Measurements from ENCODE around the gene ANKLE2. TPM values are rescaled to one million over a fixed set of nuclear protein-coding genes. Genes with fewer than 3 reads are reported as not detected.

ANKLE2 gene
- polyA plus RNA-seq, 1 of the 3 experiments (the other 2 are of a cell fraction): 55.1 TPM

- H3K27me3 ChIP-seq (ENCODE audit: insufficient read depth): no peaks in the 10 kb centered on the region
- H3K9me2 ChIP-seq: no peaks in the 10 kb centered on the region
- H3K4me1 ChIP-seq (ENCODE audit: control insufficient read depth in 1 of 2, insufficient read depth in 2 of 2, low read depth in 1 of 2, low read length in 1 of 2): no peaks in the 10 kb centered on the region
- no peak overlapping the region for H3K4me2 ChIP-seq
- no peak overlapping the region for H3K27ac ChIP-seq (ENCODE audit: low read depth in 2 of 2, low read length in 1 of 2)
- ChIA-PET CTCF (interaction anchor here (1.3 kb wide), 1 partner anchor 13 kb away, joined by 5 read pairs; no protein-coding TSS in a partner anchor), POLR2A (no interaction called here)
- 100% methylated on average over 4 of the region's 12 CpGs for WGBS (ENCODE audit: low lambda C conversion rate)
- peaks cover 11% of the 10 kb centered on the region; the same call in 1 of the 2 replicates for H4K20me1 ChIP-seq (ENCODE audit: insufficient read depth)
- peaks cover 5% of the 10 kb centered on the region for H3K79me2 ChIP-seq (ENCODE audit: insufficient read depth)
- H3K9me3 ChIP-seq: no peaks in the 10 kb centered on the region
- no peak overlapping the region for H3K9ac ChIP-seq
- TF ChIP-seq RAD21 (IDR thresholded peaks at IDR 0.05; ENCODE audit: low read length) (no peak), EZH2phosphoT487 (IDR thresholded peaks at IDR 0.05; ENCODE audit: borderline replicate concordance, low read depth) (no peak), ZBTB33 (IDR thresholded peaks at IDR 0.05; ENCODE audit: borderline replicate concordance, low read depth) (no peak), CHD2 (IDR thresholded peaks at IDR 0.05; ENCODE audit: low read length, partially characterized antibody) (no peak), JUND (IDR thresholded peaks at IDR 0.05) (no peak), NRF1 (IDR thresholded peaks at IDR 0.05; ENCODE audit: low read depth, low read length) (no peak), SIN3A (IDR thresholded peaks at IDR 0.05; ENCODE audit: borderline replicate concordance, low read depth, low read length) (no peak), GABPA (IDR thresholded peaks at IDR 0.05; ENCODE audit: low read depth) (no peak), YY1 (IDR thresholded peaks at IDR 0.05; ENCODE audit: low read depth) (no peak), POLR2AphosphoS5 (IDR thresholded peaks at IDR 0.05; ENCODE audit: low read depth, low read length) (no peak), MAX (IDR thresholded peaks at IDR 0.05; ENCODE audit: low read depth) (no peak), MXI1 (IDR thresholded peaks at IDR 0.05; ENCODE audit: low read depth, low read length) (no peak), EP300 (IDR thresholded peaks at IDR 0.05; ENCODE audit: borderline replicate concordance in 1 of 2, low read depth in 1 of 2, low read length in 1 of 2) (no peak), TCF12 (IDR thresholded peaks at IDR 0.05) (no peak), RXRA (IDR thresholded peaks at IDR 0.05; ENCODE audit: borderline replicate concordance, low read depth) (no peak), USF2 (IDR thresholded peaks at IDR 0.05; ENCODE audit: borderline replicate concordance, low read depth, low read length) (no peak)
- no peak overlapping the region for H3K4me3 ChIP-seq (ENCODE audit: low read depth in 2 of 2, low read length in 1 of 2)
- H2AFZ ChIP-seq (ENCODE audit: low read depth): no peak overlapping the region
- DNase-seq: no peak
- no peaks in the 10 kb centered on the region for H3F3A ChIP-seq (replicated peaks; ENCODE audit: insufficient read depth)
- H3K36me3 ChIP-seq (replicated peaks in 1 of 2; ENCODE audit: control insufficient read depth in 1 of 2, insufficient read depth in 2 of 2, low read length in 1 of 2): peaks cover 36 to 67% of the 10 kb centered on the region in 2 experiments
Observed at GRCh38 chr12:132781938-132782337, 20.3 kb upstream of the ANKLE2 start.

Data from SK-N-SH (cell line).